Breast epithelium (tissue), 4 donors: ENCODE results near the gene CCDC102A. TPM values are rescaled to one million over a fixed set of nuclear protein-coding genes. Genes with fewer than 3 reads are reported as not detected.

Experiments
- DNase-seq, 2 donors: peaks; one replicate each; pipeline ENCODE4 v3.0.0-alpha.2; 2019; ENCODE audit warnings: low spot score in 2 of 2
- H3K27ac ChIP-seq, 2 donors: fragments of 200-600 bp; sonication (generic) in 1 of 2; one replicate each; pipeline ENCODE4 v1.5.1; 2016 to 2019; ENCODE audit warnings: mild to moderate bottlenecking in 1 of 2
- H3K27me3 ChIP-seq, 2 donors: fragments of 200-600 bp; sonication (generic) in 1 of 2; one replicate each; pipeline versions ENCODE4 v1.5.1 to v1.6.0; 2017 to 2019; ENCODE audit warnings: control low read depth in 1 of 2, mild to moderate bottlenecking in 1 of 2
- H3K36me3 ChIP-seq: fragments of 200-600 bp; one replicate; pipeline ENCODE4 v1.5.1; 2019
- H3K4me1 ChIP-seq, 2 donors: fragments of 200-600 bp; sonication (generic); one replicate each; pipeline ENCODE4 v1.5.1; 2016 to 2019; ENCODE audit warnings: control low read depth in 1 of 2
- H3K4me3 ChIP-seq, 3 donors: fragments of 200-600 bp; sonication (generic); 1 replicate in 2 of 3; 2 replicates in 1 of 3; pipeline ENCODE4 v1.5.1; 2016 to 2019; ENCODE audit warnings: mild to moderate bottlenecking in 3 of 3, moderate library complexity in 2 of 3
- H3K9me3 ChIP-seq, 2 donors: fragments of 200-600 bp; sonication (generic) in 1 of 2; one replicate each; pipeline ENCODE4 v1.5.1; 2016 to 2019; ENCODE audit warnings: control low read depth in 1 of 2
- POLR2A ChIP-seq: fragments of 450-650 bp; IDR thresholded peaks from one replicate; pipeline ENCODE4 v1.6.1; 2016; ENCODE audit warnings: antibody characterized with exemption, mild to moderate bottlenecking, moderate library complexity
- POLR2AphosphoS5 ChIP-seq, 3 donors: sonication (generic); formaldehyde crosslinking; IDR thresholded peaks; one replicate each; pipeline ENCODE4 v1.6.1; 2017; ENCODE audit warnings: antibody characterized with exemption in 3 of 3
- intact Hi-C: fragments of 100-400 bp; cut with DNase I; formaldehyde crosslinking; loops from one replicate; pipeline ENCODE4 v1.15.1; 2023; ENCODE audit warnings: low total_unique reads
- total RNA-seq, 3 donors: library from RNA; depleted of rRNA; stranded (reverse); fragments of >200 nt; gene quantifications; one replicate each; pipeline ENCODE4 v1.1.0, GENCODE V29; 2016
- TF ChIP-seq, protein P1 (sequence below), 3 donors: fragments of 450-650 bp; IDR thresholded peaks; one replicate each; pipeline ENCODE4 v1.5.1; 2016 to 2017; ENCODE audit warnings: antibody characterized with exemption in 3 of 3, mild to moderate bottlenecking in 3 of 3, moderate library complexity in 3 of 3

The CCDC102A gene
- total RNA-seq, 3 donors from 2014 or later: 6.7 to 15.1 (median 12.1) TPM

GRCh38 chr16:57528499-57529390 is 7.6 kb downstream of the CCDC102A start:
- no peak for DNase-seq
- no peaks in the 10 kb centered on the region for H3K36me3 ChIP-seq
- no peaks in the 10 kb centered on the region for H3K9me3 ChIP-seq
- TF ChIP-seq, protein P1, sequence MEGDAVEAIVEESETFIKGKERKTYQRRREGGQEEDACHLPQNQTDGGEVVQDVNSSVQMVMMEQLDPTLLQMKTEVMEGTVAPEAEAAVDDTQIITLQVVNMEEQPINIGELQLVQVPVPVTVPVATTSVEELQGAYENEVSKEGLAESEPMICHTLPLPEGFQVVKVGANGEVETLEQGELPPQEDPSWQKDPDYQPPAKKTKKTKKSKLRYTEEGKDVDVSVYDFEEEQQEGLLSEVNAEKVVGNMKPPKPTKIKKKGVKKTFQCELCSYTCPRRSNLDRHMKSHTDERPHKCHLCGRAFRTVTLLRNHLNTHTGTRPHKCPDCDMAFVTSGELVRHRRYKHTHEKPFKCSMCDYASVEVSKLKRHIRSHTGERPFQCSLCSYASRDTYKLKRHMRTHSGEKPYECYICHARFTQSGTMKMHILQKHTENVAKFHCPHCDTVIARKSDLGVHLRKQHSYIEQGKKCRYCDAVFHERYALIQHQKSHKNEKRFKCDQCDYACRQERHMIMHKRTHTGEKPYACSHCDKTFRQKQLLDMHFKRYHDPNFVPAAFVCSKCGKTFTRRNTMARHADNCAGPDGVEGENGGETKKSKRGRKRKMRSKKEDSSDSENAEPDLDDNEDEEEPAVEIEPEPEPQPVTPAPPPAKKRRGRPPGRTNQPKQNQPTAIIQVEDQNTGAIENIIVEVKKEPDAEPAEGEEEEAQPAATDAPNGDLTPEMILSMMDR (IDR thresholded peaks at IDR 0.05): no peak
- TF ChIP-seq POLR2A: no peak
- TF ChIP-seq POLR2AphosphoS5 (IDR thresholded peaks at IDR 0.05): no peak
- no peak overlapping the region for H3K27ac ChIP-seq
- peaks cover 7 to 10% of the 10 kb centered on the region in 2 donors for H3K4me1 ChIP-seq
- no peak overlapping the region for H3K4me3 ChIP-seq
- no peaks in the 10 kb centered on the region for H3K27me3 ChIP-seq
- intact Hi-C loops: no loop called here

GRCh38 chr16:57527610-57528360 is 8.6 kb downstream of the CCDC102A start:
- TF ChIP-seq, protein P1 (IDR thresholded peaks at IDR 0.05): no peak
- TF ChIP-seq POLR2AphosphoS5 (IDR thresholded peaks at IDR 0.05): no peak
- no peak for TF ChIP-seq POLR2A
- intact Hi-C loops: no loop called here
- Histone ChIP-seq H3K27ac (no peak overlapping the region), H3K9me3 (no peaks in the 10 kb centered on the region), H3K36me3 (no peaks in the 10 kb centered on the region), H3K4me3 (no peak overlapping the region), H3K27me3 (no peaks in the 10 kb centered on the region), H3K4me1 (peaks cover 0 to 2% of the 10 kb centered on the region in 2 donors)
- no peak for DNase-seq

DNA sequence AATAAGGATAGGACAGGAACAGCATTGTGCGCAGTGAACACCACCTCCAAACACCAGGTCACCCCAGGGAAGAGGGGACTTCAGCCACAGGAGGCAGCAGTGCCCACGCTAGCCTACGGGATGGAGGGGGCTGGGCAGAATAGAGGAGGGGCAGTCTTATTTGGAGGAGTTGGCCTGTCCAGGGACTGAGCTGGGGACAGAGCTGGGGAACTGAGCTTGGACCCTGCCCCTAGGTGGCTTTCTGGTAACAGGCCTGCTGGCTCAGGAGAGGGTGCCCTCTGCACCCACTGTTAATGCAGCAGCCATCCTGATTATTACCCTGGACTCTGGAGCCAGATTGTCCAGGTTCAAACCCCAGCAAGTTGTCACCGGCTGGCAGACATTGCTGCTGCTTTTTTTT is 9.3 kb downstream of the CCDC102A start:
- intact Hi-C loops: no loop called here
- H3K9me3 ChIP-seq: no peaks in the 10 kb centered on the region
- DNase-seq: no peak
- no peaks in the 10 kb centered on the region for H3K36me3 ChIP-seq
- no peaks in the 10 kb centered on the region for H3K4me1 ChIP-seq
- no peak overlapping the region for H3K27ac ChIP-seq
- TF ChIP-seq POLR2AphosphoS5 (IDR thresholded peaks at IDR 0.05) (no peak), POLR2A (no peak)
- TF ChIP-seq, protein P1 (IDR thresholded peaks at IDR 0.05): no peak
- H3K27me3 ChIP-seq: no peaks in the 10 kb centered on the region
- no peak overlapping the region for H3K4me3 ChIP-seq

DNA sequence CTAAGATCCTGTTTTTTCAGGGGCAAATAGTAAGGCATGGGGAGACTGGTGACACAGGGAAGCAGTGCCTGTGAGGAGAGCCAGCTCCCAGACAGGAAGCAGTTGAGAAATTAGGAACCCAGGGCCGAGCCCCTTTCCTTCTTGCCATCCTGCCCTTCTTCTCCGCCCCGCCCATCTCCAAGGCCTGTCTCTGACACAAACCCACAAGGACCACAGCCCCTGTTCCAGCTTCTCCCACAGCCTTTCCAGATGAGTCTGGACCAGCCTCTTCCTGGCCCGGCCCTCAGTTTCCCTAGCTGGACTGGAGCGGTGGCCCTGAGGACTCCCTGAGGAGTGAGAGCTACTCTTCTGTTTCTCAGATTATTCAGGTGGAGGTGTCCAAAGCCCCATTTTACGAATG is 9.9 kb downstream of the CCDC102A start:
- Histone ChIP-seq H3K9me3 (no peaks in the 10 kb centered on the region), H3K36me3 (no peaks in the 10 kb centered on the region), H3K4me3 (no peak overlapping the region), H3K27ac (no peak overlapping the region), H3K4me1 (no peaks in the 10 kb centered on the region), H3K27me3 (no peaks in the 10 kb centered on the region)
- intact Hi-C loops: no loop called here
- DNase-seq: no peak
- TF ChIP-seq POLR2A (no peak), POLR2AphosphoS5 (IDR thresholded peaks at IDR 0.05) (no peak)
- TF ChIP-seq, protein P1 (IDR thresholded peaks at IDR 0.05): no peak

DNA sequence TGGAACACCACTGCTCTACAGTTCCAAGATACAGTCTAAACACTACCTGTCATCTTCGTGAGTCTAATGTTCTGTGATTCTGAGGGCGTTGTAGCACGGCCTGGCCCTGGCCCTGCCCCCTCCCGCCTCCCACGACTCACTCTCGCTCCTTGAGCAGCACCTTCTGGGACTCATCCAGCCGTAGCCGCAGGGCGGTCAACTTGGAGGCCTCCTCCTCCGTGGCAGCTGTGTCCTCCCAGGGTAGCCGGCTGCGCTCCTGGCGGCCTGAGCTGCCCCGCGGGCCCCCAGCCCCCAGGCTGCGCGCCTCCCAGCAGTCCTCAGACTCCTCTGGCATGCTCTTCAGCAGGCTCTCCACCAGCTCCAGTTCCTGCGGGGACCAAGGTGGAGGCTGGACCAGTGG is 10.6 kb downstream of the CCDC102A start:
- TF ChIP-seq, protein P1 (IDR thresholded peaks at IDR 0.05): no peak
- no peak for TF ChIP-seq POLR2AphosphoS5 (IDR thresholded peaks at IDR 0.05)
- TF ChIP-seq POLR2A: no peak
- Histone ChIP-seq H3K27me3 (no peaks in the 10 kb centered on the region), H3K4me1 (no peaks in the 10 kb centered on the region), H3K4me3 (no peak overlapping the region), H3K36me3 (no peaks in the 10 kb centered on the region), H3K27ac (no peak overlapping the region), H3K9me3 (no peaks in the 10 kb centered on the region)
- intact Hi-C loops: no loop called here
- DNase-seq: no peak
